Chondrocyte (in vitro differentiated cells): Measurements from ENCODE around the gene PBX4. TPM values are rescaled to one million over a fixed set of nuclear protein-coding genes. Genes with fewer than 3 reads are reported as not detected.

Experiments
- DNase-seq: peaks from one replicate; pipeline ENCODE4 v3.0.0; 2021; ENCODE audit warnings: mixed read lengths, low spot score
- H3K27ac Mint-ChIP-seq: one replicate; pipeline ENCODE4 v1.8.0; 2021; ENCODE audit warnings: mild to moderate bottlenecking, moderate library complexity, mixed read lengths; ENCODE audit not compliant: unreplicated experiment
- H3K27me3 Mint-ChIP-seq: 2 replicates; pipeline ENCODE4 v1.8.0; 2021; ENCODE audit warnings: low read depth, mixed read lengths
- H3K36me3 Mint-ChIP-seq: 2 replicates; pipeline ENCODE4 v1.8.0; 2021; ENCODE audit warnings: low read depth, mixed read lengths
- H3K4me1 Mint-ChIP-seq: 2 replicates; pipeline ENCODE4 v1.8.0; 2021; ENCODE audit warnings: low read depth, mild to moderate bottlenecking, mixed read lengths
- H3K4me3 Mint-ChIP-seq: one replicate; pipeline ENCODE4 v1.8.0; 2021; ENCODE audit warnings: mild to moderate bottlenecking, moderate library complexity, mixed read lengths; ENCODE audit not compliant: unreplicated experiment
- H3K9me3 Mint-ChIP-seq: 2 replicates; pipeline ENCODE4 v1.8.0; 2021; ENCODE audit warnings: low read depth, mixed read lengths
- CTCF ChIP-seq: fragments of 200-600 bp; sonication (generic); IDR thresholded peaks from 2 replicates; pipeline ENCODE4 v1.5.0; 2021; ENCODE audit warnings: antibody characterized with exemption, mild to moderate bottlenecking, moderate library complexity
- total RNA-seq: library from RNA; stranded (reverse); gene quantifications from 3 replicates; pipeline ENCODE4 v1.2.1, GENCODE V29; 2021

Gene PBX4
- total RNA-seq, 1 donor from 2014 or later = 1.2 TPM

- Mint-ChIP-seq H3K27ac (peak overlapping the region; percentile 81), H3K4me3 (no peak overlapping the region), H3K27me3 (peaks cover 2% of the 10 kb centered on the region), H3K4me1 (peaks cover 38% of the 10 kb centered on the region), H3K9me3 (no peaks in the 10 kb centered on the region), H3K36me3 (no peaks in the 10 kb centered on the region)
- no peak for DNase-seq
- TF ChIP-seq CTCF = no peak
Measured at GRCh38 chr19:19551853-19552192, 66.7 kb downstream of the PBX4 start.

GRCh38 chr19:19550972-19551852 is 67.3 kb downstream of the PBX4 start:
- no peak for DNase-seq
- peaks cover 38% of the 10 kb centered on the region for H3K4me1 Mint-ChIP-seq
- no peaks in the 10 kb centered on the region for H3K36me3 Mint-ChIP-seq
- H3K9me3 Mint-ChIP-seq = no peaks in the 10 kb centered on the region
- peak overlapping the region; percentile 63 for H3K27ac Mint-ChIP-seq
- H3K4me3 Mint-ChIP-seq = no peak overlapping the region
- TF ChIP-seq CTCF = no peak
- H3K27me3 Mint-ChIP-seq = peaks cover 2% of the 10 kb centered on the region

- H3K27me3 Mint-ChIP-seq = peaks cover 2% of the 10 kb centered on the region
- no peak overlapping the region for H3K27ac Mint-ChIP-seq
- H3K4me1 Mint-ChIP-seq = peaks cover 38% of the 10 kb centered on the region
- DNase-seq = peak; percentile 83
- no peak for TF ChIP-seq CTCF
- H3K36me3 Mint-ChIP-seq = no peaks in the 10 kb centered on the region
- H3K9me3 Mint-ChIP-seq = no peaks in the 10 kb centered on the region
- H3K4me3 Mint-ChIP-seq = no peak overlapping the region
Measured at GRCh38 chr19:19550485-19550929, 68.0 kb downstream of the PBX4 start.

- Mint-ChIP-seq H3K27me3 (peaks cover 2% of the 10 kb centered on the region), H3K4me3 (no peak overlapping the region), H3K4me1 (peaks cover 38% of the 10 kb centered on the region), H3K9me3 (no peaks in the 10 kb centered on the region), H3K36me3 (no peaks in the 10 kb centered on the region), H3K27ac (no peak overlapping the region)
- peak; percentile 78 for DNase-seq
- TF ChIP-seq CTCF = no peak
Measured at GRCh38 chr19:19549804-19550464, 68.6 kb downstream of the PBX4 start.

GRCh38 chr19:19548915-19549759 is 69.3 kb downstream of the PBX4 start:
- H3K4me1 Mint-ChIP-seq = peaks cover 38% of the 10 kb centered on the region
- H3K27me3 Mint-ChIP-seq = peaks cover 2% of the 10 kb centered on the region
- no peak overlapping the region for H3K4me3 Mint-ChIP-seq
- H3K9me3 Mint-ChIP-seq = no peaks in the 10 kb centered on the region
- H3K36me3 Mint-ChIP-seq = no peaks in the 10 kb centered on the region
- H3K27ac Mint-ChIP-seq = peak overlapping the region; percentile 13
- TF ChIP-seq CTCF = no peak
- no peak for DNase-seq
